GM18519 (cell line): ENCODE data around the gene INPP4B.
"Not testable (repeated sequence)": the region's sequence is repeated elsewhere in the genome, so short reads cannot be mapped to it uniquely, and the experiment has no call there.

Source experiments
- ATAC-seq: cut with Tn5 transposase; IDR thresholded peaks from one replicate; pipeline ENCODE4 v1.9.1; 2021; ENCODE audit warnings: mild to moderate bottlenecking, moderate library complexity; ENCODE audit not compliant: unreplicated experiment, low FRiP score

INPP4B gene

GRCh38 chr4:142696334-142697122, 149.6 kb downstream of the INPP4B start:
- ATAC-seq = no peak

GRCh38 chr4:142690406-142691163, 155.5 kb downstream of the INPP4B start:
- no peak for ATAC-seq

GRCh38 chr4:142687547-142688275, 158.4 kb downstream of the INPP4B start:
- no peak for ATAC-seq

- ATAC-seq = no peak
Measured at GRCh38 chr4:142686081-142686480, 160.0 kb downstream of the INPP4B start.

GRCh38 chr4:142683997-142684396, 162.1 kb downstream of the INPP4B start:
- no peak for ATAC-seq

GRCh38 chr4:142683503-142683902, 162.6 kb downstream of the INPP4B start:
- ATAC-seq = no peak

- no peak for ATAC-seq
Measured at GRCh38 chr4:142671516-142671915, 174.6 kb downstream of the INPP4B start.

GRCh38 chr4:142663828-142664227, 182.3 kb downstream of the INPP4B start:
- ATAC-seq = no peak

GRCh38 chr4:142660728-142661127, 185.4 kb downstream of the INPP4B start:
- no peak for ATAC-seq

- ATAC-seq = no peak
Measured at GRCh38 chr4:142656178-142656577, 189.9 kb downstream of the INPP4B start.

- no peak for ATAC-seq
Measured at GRCh38 chr4:142648378-142648777, 197.7 kb downstream of the INPP4B start.

GRCh38 chr4:142645475-142646108, 200.5 kb downstream of the INPP4B start:
- ATAC-seq = no peak

GRCh38 chr4:142644628-142645027, 201.5 kb downstream of the INPP4B start:
- not testable (repeated sequence) for ATAC-seq

- no peak for ATAC-seq
Measured at GRCh38 chr4:142637614-142638013, 208.5 kb downstream of the INPP4B start.

GRCh38 chr4:142631836-142632235, 214.3 kb downstream of the INPP4B start:
- no peak for ATAC-seq

- ATAC-seq = no peak
Measured at GRCh38 chr4:142615324-142615665, 230.8 kb downstream of the INPP4B start.

- ATAC-seq = no peak
Measured at GRCh38 chr4:142614621-142615323, 231.3 kb downstream of the INPP4B start.

GRCh38 chr4:142607976-142608375, 238.1 kb downstream of the INPP4B start:
- no peak for ATAC-seq

- ATAC-seq = no peak
Measured at GRCh38 chr4:142600952-142601351, 245.1 kb downstream of the INPP4B start.

- no peak for ATAC-seq
Measured at GRCh38 chr4:142598132-142598531, 248.0 kb downstream of the INPP4B start.
